ENCODE measurements around the gene WASHC4.
"Not testable (repeated sequence)": the region's sequence is repeated elsewhere in the genome, so short reads cannot be mapped to it uniquely, and the experiment has no call there.

WASHC4 gene

GRCh38 chr12:105167346-105167745 is 59.8 kb downstream of the WASHC4 start:
- DNase-seq, result no peak
- Mint-ChIP-seq H3K36me3 (ENCODE audit: low read depth) (peaks cover 21% of the 10 kb centered on the region), H3K27me3 (no peaks in the 10 kb centered on the region), H3K4me1 (no peaks in the 10 kb centered on the region), H3K27ac (no peak overlapping the region), H3K9me3 (no peaks in the 10 kb centered on the region), H3K4me3 (no peak overlapping the region)
- ATAC-seq, result no peak

GRCh38 chr12:105168006-105168405 is 60.5 kb downstream of the WASHC4 start:
- Mint-ChIP-seq H3K27ac (no peak overlapping the region), H3K9me3 (no peaks in the 10 kb centered on the region), H3K4me1 (no peaks in the 10 kb centered on the region), H3K4me3 (no peak overlapping the region), H3K27me3 (no peaks in the 10 kb centered on the region), H3K36me3 (ENCODE audit: low read depth) (peaks cover 21% of the 10 kb centered on the region)
- no peak for DNase-seq
- no peak for ATAC-seq

- Mint-ChIP-seq H3K9me3 (no peaks in the 10 kb centered on the region), H3K4me1 (no peaks in the 10 kb centered on the region), H3K4me3 (no peak overlapping the region), H3K27ac (no peak overlapping the region), H3K27me3 (no peaks in the 10 kb centered on the region), H3K36me3 (ENCODE audit: low read depth) (peaks cover 18% of the 10 kb centered on the region)
- DNase-seq (no peak), ATAC-seq (no peak)
Measured at GRCh38 chr12:105170139-105170538, 62.6 kb downstream of the WASHC4 start.

- Mint-ChIP-seq H3K4me1 (peaks cover 2% of the 10 kb centered on the region), H3K4me3 (no peak overlapping the region), H3K36me3 (ENCODE audit: low read depth) (peaks cover 23% of the 10 kb centered on the region), H3K27me3 (no peaks in the 10 kb centered on the region), H3K9me3 (no peaks in the 10 kb centered on the region), H3K27ac (peak overlapping the region; percentile 40)
- ATAC-seq (no peak), DNase-seq (no peak)
Measured at GRCh38 chr12:105171691-105172436, 64.3 kb downstream of the WASHC4 start.

GRCh38 chr12:105175397-105175990 is 68.0 kb downstream of the WASHC4 start:
- DNase-seq (no peak), ATAC-seq (no peak)
- Mint-ChIP-seq H3K4me3 (no peak overlapping the region), H3K27me3 (no peaks in the 10 kb centered on the region), H3K4me1 (peaks cover 2% of the 10 kb centered on the region), H3K27ac (peak overlapping the region; percentile 37), H3K9me3 (peaks cover 4% of the 10 kb centered on the region), H3K36me3 (ENCODE audit: low read depth) (peaks cover 30% of the 10 kb centered on the region)

GRCh38 chr12:105177208-105177607 is 69.7 kb downstream of the WASHC4 start:
- DNase-seq (no peak), ATAC-seq (no peak)
- H3K27me3 Mint-ChIP-seq, result no peaks in the 10 kb centered on the region
- no peak overlapping the region for H3K4me3 Mint-ChIP-seq
- peaks cover 44% of the 10 kb centered on the region for H3K36me3 Mint-ChIP-seq (ENCODE audit: low read depth)
- peaks cover 2% of the 10 kb centered on the region for H3K4me1 Mint-ChIP-seq
- no peak overlapping the region for H3K27ac Mint-ChIP-seq
- peaks cover 17% of the 10 kb centered on the region for H3K9me3 Mint-ChIP-seq

GRCh38 chr12:105179114-105179513 is 71.6 kb downstream of the WASHC4 start:
- Mint-ChIP-seq H3K36me3 (ENCODE audit: low read depth) (peaks cover 61% of the 10 kb centered on the region), H3K9me3 (peaks cover 23% of the 10 kb centered on the region)
- H3K4me3 Mint-ChIP-seq, H3K27me3 Mint-ChIP-seq, H3K4me1 Mint-ChIP-seq, DNase-seq, ATAC-seq, H3K27ac Mint-ChIP-seq: not testable (repeated sequence)

- not testable (repeated sequence) for DNase-seq, H3K4me1 Mint-ChIP-seq, ATAC-seq, H3K4me3 Mint-ChIP-seq, H3K27me3 Mint-ChIP-seq
- Mint-ChIP-seq H3K36me3 (ENCODE audit: low read depth) (peaks cover 71% of the 10 kb centered on the region), H3K9me3 (peaks cover 23% of the 10 kb centered on the region), H3K27ac (peak overlapping the region; percentile 58)
Measured at GRCh38 chr12:105183406-105183805, 75.9 kb downstream of the WASHC4 start.

GRCh38 chr12:105183976-105184375 is 76.4 kb downstream of the WASHC4 start:
- ATAC-seq, H3K4me3 Mint-ChIP-seq, DNase-seq, H3K27me3 Mint-ChIP-seq, H3K4me1 Mint-ChIP-seq: not testable (repeated sequence)
- Mint-ChIP-seq H3K27ac (peak overlapping the region; percentile 58), H3K36me3 (ENCODE audit: low read depth) (peaks cover 74% of the 10 kb centered on the region), H3K9me3 (peaks cover 23% of the 10 kb centered on the region)

GRCh38 chr12:105189293-105189692 is 81.8 kb downstream of the WASHC4 start:
- no peaks in the 10 kb centered on the region for H3K4me1 Mint-ChIP-seq
- H3K27ac Mint-ChIP-seq, result peak overlapping the region; percentile 3
- no peaks in the 10 kb centered on the region for H3K9me3 Mint-ChIP-seq
- no peak overlapping the region for H3K4me3 Mint-ChIP-seq
- ATAC-seq, result no peak
- DNase-seq, result no peak
- peaks cover 45% of the 10 kb centered on the region for H3K36me3 Mint-ChIP-seq (ENCODE audit: low read depth)
- no peaks in the 10 kb centered on the region for H3K27me3 Mint-ChIP-seq

- Mint-ChIP-seq H3K4me3 (no peak overlapping the region), H3K9me3 (no peaks in the 10 kb centered on the region), H3K4me1 (no peaks in the 10 kb centered on the region), H3K27me3 (no peaks in the 10 kb centered on the region), H3K27ac (no peak overlapping the region), H3K36me3 (ENCODE audit: low read depth) (peaks cover 36% of the 10 kb centered on the region)
- DNase-seq (no peak), ATAC-seq (no peak)
Measured at GRCh38 chr12:105190530-105190929, 83.0 kb downstream of the WASHC4 start.

GRCh38 chr12:105192624-105193225 is 85.2 kb downstream of the WASHC4 start:
- no peak for ATAC-seq
- no peak for DNase-seq
- H3K27me3 Mint-ChIP-seq, result no peaks in the 10 kb centered on the region
- H3K27ac Mint-ChIP-seq, result no peak overlapping the region
- peaks cover 28% of the 10 kb centered on the region for H3K36me3 Mint-ChIP-seq (ENCODE audit: low read depth)
- H3K4me1 Mint-ChIP-seq, result no peaks in the 10 kb centered on the region
- no peak overlapping the region for H3K4me3 Mint-ChIP-seq
- no peaks in the 10 kb centered on the region for H3K9me3 Mint-ChIP-seq

GRCh38 chr12:105194947-105195346 is 87.4 kb downstream of the WASHC4 start:
- Mint-ChIP-seq H3K27ac (no peak overlapping the region), H3K4me3 (no peak overlapping the region), H3K4me1 (peaks cover 1% of the 10 kb centered on the region), H3K9me3 (no peaks in the 10 kb centered on the region), H3K36me3 (ENCODE audit: low read depth) (peaks cover 16% of the 10 kb centered on the region), H3K27me3 (no peaks in the 10 kb centered on the region)
- ATAC-seq (no peak), DNase-seq (no peak)

GRCh38 chr12:105196090-105196489 is 88.6 kb downstream of the WASHC4 start:
- ATAC-seq, result no peak
- no peak overlapping the region for H3K27ac Mint-ChIP-seq
- H3K4me1 Mint-ChIP-seq, result peaks cover 1% of the 10 kb centered on the region
- H3K36me3 Mint-ChIP-seq (ENCODE audit: low read depth), result peaks cover 10% of the 10 kb centered on the region
- no peaks in the 10 kb centered on the region for H3K27me3 Mint-ChIP-seq
- no peak overlapping the region for H3K4me3 Mint-ChIP-seq
- DNase-seq, result no peak
- no peaks in the 10 kb centered on the region for H3K9me3 Mint-ChIP-seq

- DNase-seq (no peak), ATAC-seq (peak; percentile 13)
- Mint-ChIP-seq H3K27ac (no peak overlapping the region), H3K4me3 (no peak overlapping the region), H3K27me3 (no peaks in the 10 kb centered on the region), H3K9me3 (no peaks in the 10 kb centered on the region), H3K36me3 (ENCODE audit: low read depth) (peaks cover 8% of the 10 kb centered on the region), H3K4me1 (peaks cover 1% of the 10 kb centered on the region)
Measured at GRCh38 chr12:105198961-105199360, 91.4 kb downstream of the WASHC4 start.
